ENCODE results near the gene TBC1D16.
A peak's percentile ranks its signal among the peaks of the same experiment; 100 is the strongest.

TBC1D16 gene

DNA sequence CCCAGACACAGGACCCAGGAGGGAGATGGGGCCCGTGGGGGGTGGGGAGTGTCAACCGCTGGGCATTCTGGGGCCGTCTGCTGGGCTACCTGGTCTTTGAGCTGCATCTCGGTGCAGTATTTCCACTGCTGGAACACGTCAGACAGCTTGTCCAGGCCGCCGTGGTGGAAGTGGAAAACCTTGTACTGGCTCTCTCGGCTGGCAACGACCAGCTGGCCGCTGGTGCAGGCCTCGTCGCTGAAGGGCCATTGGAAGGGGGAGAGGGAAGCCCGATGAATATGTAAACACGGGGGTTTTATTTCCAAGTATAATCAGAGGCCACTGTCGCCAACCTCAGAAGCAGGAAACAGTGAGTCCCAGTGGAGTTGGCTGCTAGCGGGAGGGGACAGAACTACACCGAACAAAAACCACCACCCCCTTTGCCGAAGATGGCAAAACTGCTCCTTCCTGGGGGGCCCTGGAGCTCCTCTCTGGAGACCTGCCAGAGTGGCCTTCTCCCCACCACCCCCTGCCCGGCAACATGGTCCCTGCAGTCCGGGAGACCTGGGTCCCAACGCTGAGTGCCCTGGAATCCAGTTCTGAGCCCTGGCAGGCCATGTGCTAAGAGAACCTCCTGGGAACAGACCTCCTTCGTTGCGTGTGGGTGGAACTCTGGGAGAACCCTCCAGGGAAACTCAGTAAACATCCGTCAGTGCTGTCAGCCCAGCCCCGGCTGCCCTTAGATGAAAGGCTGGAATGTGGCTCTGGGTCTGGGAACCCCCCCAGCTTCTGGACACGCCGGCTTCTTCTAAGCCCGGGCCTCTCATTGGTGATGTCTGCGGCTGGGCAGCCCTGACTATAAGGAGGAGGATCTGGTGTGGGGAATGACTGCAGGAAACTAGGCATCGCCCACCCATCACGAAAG is 84.1 kb downstream of the TBC1D16 start:
- DNase-seq (ENCODE audit: low read depth): peak; percentile 50

DNA sequence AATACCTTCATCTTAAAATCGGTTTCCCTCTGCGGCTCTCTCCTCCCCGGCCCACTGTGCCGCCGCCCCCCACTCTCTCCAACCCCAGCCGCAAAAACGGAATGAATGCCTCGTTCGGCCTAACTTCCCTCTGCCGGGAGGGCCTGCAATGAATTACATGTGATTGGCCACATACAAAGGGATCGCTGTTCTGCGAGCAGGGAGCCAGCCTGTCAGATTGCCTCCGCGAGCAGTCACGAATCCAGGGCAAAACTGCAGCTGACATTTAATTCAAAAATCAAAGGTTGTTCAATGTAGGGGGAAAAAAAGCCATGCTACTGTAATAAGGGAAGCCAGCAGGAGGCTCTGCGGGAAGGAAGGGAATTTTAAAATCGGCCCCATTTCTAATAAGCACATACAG is 84.9 kb downstream of the TBC1D16 start:
- DNase-seq (ENCODE audit: low read depth): no peak

DNA sequence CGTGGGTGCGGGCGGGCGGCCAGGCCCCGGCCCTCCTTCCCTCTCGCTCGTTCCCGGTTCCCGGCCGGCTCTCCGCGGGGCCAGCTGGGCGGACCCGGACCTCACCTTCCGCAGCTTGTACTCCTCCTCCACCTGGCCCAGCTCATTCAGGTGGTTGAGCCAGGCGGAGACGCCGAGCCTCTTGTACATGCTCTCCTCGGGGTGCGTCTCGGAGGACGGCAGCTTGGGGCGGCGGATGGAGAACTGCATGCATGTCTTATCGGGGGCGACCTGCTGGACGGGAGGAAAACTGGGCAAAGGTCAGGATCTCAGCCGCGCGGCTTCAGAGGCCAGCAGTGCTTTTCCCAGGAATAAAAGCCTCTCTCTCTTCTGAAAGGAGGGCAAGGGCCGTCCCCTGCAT is 85.4 kb downstream of the TBC1D16 start:
- DNase-seq (ENCODE audit: low read depth): no peak

DNA sequence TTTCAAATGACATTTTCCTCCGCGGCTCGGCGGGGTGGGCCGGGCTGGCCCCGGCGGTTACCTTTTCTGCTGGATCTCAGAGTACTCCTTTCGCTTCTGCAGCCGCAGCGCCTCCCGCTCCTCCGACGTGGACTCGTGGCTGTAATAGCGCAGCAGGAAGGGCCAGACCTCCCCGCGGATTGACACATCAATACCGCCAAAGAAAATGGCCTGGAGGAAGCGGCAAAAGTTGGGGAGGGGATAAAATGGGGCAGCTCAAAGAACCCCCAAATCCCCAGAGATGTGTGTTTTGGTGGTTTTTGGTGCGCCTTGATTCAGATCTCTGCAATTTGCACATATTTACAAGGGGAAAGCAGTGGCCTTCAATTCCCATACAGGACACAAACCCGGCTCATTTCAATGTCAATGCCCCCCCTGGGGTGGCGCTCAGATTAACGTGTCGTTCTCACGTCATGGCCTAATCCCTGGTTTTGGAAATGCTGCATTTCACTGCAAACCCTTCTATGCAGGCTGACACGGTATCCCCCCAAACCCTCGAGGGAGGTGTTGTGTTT is 85.9 kb downstream of the TBC1D16 start:
- DNase-seq (ENCODE audit: low read depth): no peak

DNA sequence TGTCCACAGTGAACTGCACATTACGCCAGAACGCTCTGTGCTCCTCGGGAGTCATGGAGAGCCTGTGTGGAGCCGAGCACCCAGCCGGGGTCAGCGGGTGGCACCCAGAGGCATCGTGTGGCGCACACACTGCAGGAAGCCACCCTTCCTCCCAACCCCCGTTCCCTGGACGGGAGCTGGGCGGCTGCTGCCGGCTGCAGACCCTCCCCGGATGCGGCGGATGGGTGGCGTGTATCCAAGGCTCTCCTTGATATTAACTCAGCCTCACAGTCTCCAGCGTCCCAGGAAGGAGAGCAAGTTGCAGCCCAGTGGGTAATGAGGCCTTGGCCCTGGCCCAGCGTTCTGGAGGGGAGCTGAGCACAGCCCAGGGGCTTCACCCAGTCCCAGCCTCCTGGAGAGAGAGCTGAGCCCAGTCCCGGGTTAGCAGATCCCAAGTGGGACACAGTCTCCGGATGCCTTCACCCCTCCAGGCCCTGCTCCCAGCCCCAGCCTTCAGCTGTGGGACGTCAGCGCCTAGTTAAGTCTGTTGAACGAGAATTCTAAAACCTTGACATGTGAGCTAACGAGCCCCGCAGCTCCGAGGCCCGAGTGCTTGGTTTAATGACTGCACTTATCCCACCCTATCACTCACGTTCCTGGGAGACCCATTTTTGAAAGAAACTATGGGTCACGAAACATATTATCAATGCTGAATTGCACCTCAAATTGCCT is 86.6 kb downstream of the TBC1D16 start:
- DNase-seq (ENCODE audit: low read depth): no peak

DNA sequence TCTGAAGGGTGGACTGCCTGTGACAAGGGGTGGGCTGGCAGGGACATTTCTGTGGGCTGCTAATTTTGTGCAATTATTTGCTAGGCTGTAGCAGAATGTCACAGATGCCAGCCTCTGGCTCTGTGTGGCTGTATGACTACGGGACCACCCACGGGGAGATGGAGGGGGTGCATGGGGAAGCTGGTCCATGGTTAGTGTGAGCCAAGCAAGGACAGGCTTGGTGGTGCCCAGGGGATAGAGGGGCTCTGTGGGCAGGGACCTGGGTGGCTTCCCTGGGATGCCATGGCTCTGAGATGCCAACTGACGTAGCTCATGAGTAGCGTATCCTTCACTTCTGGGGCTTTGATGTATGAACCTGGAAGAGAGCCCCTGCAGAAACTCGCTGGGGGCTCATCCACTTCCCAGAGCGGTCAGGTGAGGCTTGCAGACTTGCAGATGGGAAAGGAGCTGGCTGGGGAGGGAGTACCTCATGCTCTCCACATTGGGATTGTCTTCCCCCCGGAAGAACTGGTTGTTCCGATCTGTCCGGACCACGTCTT is 87.2 kb downstream of the TBC1D16 start:
- DNase-seq (ENCODE audit: low read depth): no peak

DNA sequence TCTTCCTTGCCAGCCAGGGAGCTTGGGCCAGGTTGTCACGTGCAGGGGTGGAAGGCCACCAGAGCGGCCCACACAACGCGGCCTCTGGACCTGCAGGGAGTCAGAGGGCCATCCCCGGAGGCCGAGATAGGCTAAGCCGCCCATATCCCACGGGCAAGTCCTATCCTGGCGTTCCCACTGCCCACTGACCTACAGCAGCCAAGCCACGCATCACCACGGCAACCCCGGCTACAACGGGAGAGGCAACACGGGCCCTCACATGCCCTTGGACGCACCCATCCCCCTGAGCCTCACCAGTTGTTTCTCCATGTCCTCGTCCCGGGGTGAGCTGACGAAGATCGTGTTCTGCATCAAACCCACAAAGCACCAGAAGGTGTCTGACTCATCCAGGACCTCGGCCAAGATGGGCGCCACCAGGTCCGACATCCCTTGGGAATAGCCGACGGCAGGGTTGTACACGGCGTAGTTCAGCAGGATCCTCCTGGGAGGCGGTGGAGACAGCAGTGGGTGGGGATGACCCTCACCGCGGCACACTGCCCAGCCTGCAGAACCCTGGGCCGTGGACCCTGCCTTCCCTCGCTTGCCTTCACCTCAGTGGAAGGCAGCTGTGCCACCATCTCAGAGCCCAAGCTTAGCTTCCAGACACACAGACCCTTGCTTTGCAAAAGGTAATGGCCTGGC is 88.2 kb downstream of the TBC1D16 start:
- peak; percentile 41 for DNase-seq (ENCODE audit: low read depth)

DNA sequence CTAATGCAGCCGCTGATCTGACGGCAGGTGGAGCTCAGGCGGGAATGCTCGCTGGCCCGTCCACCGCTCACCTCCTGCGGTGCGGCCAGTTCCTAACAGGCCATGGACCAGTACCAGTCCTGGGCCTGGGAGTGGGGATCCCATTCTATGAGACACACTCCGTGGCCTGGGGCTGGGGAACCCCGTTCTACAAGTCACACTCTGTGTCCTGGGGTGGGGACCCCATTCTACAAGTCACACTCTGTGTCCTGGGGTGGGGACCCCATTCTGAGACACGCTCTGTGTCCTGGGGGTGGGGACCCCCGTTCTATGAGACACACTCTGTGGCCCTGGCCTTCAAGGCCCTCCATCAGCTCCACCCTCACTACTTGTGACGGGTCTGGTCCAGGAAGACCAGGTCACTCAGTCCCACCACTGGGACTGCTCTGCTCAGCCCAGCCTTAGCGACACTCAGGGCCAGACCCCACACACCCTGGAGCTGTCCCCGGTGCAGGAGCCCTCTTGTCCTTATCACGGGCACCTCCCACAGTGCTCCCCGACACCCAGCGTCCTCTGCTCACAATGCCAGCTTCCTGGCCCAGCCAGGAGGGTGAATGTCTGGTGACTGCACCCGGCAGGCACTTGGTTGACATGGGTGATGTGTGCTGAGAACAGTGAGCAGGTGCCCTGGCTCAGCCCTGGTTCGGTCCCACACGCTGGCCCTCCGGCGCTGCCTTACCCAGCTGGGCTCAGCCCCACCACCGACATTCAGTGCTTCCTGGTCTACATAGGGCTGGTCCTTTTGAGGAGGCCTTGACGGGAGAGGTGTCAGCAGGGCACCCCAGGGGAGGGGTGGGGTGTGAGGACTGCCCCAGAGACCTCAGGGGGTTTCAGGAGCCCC is 89.1 kb downstream of the TBC1D16 start:
- no peak for DNase-seq (ENCODE audit: low read depth)

DNA sequence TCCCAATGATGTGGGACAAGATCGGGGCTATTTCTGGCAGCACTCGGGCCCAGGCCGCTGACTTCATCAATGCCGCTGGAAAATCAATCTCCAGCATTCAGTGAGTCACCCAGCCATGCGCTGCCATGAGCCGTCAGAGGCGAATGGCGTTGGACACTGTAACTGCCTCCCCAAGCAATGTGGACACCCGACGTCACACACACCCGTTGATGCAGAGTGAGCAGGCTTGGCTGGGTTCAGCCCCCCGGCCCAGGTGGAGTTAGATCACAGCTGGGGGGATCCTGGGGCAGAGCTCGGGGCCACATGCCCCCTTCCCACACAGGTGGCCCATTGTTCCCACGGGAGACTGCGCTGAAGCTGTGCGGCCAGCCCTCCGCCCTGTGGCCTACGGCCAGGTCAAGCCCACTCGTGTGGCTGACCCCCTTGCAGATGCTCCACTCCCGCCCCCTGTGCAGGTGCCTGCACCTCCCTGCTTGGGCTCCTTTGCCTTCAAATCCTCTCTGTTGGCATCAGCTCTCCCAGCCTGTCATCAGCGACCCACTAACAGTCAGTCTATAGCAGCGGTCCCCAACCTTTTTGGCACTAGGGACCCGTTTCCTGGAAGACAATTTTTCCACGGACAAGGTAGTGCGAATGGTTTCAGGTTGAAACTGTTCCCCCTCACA is 89.9 kb downstream of the TBC1D16 start:
- DNase-seq (ENCODE audit: low read depth): no peak

DNA sequence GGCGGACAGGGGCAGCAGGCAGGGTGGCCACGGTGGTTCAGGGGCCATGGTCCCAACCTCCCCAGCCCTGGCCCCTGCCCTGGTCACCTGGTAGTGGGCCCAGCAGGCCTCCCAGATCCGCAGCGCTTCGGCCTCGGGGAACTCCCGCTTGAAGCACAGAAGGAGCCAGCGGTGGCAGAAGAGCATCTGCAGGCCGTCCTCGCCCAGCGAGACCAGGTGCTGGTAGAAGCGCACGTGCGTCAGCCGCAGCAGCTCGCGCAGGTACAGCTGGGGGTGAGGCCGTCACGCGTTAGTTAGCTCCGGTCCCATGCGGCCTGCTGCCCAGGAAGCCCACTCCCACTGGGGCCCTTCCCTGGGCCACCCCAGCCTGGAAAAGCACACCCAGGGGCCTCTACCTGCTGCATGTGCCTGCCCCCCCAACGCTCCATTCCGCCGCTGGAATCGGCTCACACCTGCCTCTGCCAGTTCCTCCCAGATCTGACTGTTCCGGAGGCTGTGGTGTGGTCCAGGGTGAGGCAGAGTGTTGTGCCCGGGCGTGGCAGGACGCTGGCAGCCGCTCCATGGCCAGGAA is 90.8 kb downstream of the TBC1D16 start:
- DNase-seq (ENCODE audit: low read depth): no peak

DNA sequence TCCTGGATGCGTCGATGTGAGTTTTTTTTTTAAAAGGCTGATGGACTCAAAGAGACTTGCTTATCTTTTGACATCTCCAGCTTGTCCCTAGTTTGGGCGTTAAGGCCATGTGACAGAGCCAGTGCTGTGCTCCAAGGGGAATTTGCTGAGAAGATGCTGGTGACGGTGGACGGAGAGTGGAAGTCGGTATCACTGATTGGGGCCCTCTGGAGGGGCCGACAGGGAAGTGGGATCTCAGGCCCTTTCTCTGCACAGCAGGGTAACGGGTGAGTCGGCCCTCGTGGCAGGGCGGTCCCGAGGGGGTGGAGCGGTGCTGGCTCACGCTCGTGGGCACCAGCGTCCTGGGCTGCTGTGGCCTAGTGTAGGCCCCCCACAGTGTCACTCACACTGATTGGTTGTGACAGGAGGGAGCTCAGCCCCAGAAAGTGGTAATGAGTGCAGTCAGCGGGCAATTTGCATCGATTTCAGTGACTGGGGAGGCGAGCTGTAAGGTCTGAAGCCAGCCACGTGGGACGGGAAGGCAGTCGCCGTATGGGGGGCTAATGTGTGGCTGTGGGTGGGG is 91.3 kb downstream of the TBC1D16 start:
- DNase-seq (ENCODE audit: low read depth): no peak

DNA sequence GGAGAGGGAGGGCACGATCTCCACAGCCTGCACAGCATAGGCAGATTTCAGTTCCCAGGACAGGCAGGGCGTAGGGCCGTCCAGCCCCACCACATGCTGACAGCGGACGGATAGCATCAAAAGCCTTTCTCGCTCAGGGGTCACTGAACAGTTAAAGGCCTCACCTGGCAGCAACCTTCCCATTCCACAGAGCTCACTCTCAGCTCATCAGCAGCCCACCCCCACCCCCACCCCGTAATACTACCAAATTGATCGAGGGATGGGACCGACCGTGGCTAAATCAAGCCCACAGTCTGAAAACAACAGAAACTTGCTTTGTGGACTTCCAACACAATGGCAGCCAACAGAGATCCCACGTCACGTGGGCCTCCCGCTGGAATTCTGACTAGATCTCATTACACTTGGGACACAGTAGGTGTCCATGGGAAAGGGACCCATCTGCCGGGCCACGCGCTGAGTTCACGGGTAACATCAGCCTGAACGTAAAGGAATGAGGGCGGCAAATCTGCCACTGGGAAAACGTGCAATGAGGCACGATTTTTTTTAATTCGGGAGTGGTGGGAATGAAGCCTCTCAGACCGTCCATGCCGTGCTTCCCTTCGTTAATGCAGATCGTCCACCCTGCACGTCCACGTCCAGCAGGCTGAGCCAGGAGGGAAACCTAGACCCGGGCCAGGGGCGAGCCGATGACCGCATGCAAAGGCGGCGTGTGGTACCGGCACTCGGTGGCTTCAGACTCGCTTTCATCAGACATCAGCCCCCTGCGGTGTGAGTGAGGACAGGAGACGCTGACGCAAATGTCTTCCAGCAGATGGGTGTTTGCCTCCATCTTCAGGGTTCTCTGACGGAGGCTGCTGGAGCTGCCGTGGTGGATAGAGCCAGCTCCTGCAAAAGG is 92.1 kb downstream of the TBC1D16 start:
- DNase-seq (ENCODE audit: low read depth): no peak

DNA sequence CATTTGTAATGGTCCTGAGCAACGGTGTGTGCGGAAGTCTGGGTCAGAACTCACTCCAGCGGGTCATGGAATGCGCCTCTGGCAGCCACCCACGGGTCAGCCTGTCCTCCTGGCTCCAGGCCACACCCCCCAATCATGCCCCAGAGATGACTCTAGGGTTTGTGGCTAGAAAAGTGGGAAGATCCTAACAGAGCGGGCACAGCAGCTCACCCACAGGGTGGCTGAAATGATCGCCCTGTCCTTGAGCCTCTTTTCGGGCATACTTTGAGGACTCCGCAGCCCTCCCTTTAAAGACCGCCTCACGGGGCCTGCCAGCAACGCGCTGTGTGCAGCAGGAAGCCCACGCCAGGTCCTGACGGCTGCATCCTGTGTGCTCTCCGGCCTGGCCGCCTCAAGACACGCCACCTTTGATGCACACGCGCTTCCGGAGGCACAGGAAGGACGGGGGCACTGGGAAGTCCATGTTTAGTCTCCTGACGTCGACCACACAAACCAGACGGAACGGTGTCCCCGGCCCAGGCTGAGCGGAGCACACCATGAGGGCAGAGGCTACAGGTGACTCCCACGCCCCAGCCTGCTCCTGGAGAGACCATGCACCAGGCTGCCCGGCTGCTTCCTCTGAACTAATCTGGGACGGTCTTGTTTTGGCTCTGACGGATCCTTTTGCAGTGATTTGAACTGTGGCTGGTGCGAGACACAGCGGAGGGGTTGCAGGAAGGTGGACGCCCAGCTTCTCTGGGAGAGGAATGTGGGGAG is 92.9 kb downstream of the TBC1D16 start:
- no peak for DNase-seq (ENCODE audit: low read depth)

DNA sequence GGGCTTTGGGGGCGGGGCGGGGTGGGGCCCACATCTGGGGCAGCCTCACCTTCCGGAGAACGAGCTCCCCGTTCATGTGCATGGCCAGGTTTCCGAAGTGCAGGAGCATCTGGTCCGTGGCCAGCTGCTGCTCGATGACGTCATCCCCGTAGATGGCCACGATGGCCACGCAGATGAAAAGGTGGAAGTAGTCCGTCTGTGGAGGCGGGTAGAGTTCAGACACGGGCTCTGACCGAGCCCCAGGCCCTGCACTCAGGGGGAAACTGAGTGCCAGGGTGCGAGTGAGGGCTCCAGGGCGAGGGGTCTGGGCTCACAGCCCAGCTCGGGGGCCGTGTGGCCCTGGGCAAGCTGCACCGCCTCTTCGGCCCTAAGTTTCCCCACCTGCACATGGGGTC is 93.7 kb downstream of the TBC1D16 start:
- DNase-seq (ENCODE audit: low read depth): no peak

DNA sequence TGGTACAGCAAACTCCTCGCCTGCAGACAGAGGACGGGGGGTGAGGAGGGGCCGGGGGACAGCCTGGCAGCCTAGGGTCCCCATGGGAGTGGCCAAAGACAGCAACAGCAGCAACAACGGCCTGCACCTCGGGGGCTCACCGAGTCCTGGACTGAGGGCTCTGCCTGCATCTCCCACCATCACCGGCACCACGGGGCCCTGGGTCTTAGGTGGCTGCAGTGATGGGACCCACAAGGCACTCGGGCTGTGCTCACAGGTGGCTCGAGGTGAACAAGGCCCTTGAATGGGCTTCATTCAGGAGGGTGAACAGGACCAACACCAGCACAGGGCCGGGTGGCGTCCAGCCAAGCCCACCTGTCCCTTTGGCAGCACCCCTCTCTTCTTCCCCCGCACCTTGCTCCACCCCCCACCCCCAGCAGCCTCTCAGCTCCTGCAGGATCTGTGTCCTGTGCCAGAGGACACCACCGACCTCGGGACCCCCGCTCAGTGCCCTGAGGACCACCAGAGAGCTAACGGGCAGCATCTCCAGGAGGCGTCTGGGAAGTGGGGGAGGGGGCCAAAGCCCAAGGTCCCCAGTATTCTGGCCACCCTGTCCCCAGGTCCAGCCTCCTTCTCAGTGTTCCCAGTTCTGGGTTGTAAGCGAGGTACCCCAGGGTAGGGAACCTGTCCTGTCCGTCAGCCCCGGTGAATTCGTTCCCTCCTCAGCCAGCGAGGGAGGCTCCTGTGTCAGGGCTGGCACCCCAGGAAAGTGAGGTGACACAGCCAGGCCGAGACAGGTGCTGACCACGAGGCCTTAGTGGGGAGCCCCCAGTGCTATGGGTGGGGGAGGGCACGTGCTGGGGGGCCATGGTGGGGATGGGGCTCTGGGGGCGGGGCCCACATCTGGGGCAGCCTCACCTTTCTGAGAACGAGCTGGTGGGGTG is 94.3 kb downstream of the TBC1D16 start:
- no peak for DNase-seq (ENCODE audit: low read depth)

DNA sequence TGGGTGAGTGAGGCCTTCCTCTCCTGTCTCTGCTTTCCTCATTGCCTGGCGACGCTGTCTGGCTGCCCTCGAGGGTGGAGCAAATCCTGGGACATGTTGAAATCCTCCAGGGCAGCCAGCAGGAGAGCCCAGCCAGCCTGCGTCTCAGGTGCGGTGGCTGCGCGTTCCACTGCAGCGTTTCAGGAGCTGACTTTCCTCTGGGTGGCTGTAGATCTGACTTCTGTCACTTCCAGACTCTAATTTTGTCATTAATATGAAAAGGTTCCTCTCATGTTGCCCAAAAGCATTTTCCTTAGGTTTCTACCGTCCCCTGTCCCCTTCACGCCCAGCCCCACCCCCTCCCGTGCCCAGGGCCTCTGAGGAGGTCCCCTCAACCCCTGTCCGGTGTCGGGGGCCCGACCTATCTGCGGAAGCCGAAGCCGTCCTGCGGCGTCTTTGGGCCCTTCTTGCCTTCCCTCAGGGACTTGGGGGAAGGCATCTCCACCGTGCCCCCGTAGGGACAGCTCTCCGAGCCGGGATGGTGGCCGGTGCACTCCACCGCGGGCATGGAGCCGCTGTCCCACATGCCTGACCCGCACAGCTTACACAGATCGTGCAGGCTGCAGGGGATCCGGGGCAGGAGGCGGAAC is 95.1 kb downstream of the TBC1D16 start:
- no peak for DNase-seq (ENCODE audit: low read depth)

All from non-pigmented ciliary epithelial cell (primary cell).